Stimulated activated CD8-positive, alpha-beta memory T cell treated with anti-CD3 and anti-CD28 coated beads, Interleukin-7, amount 100 ng/mL, for 24 hours (primary cell): ENCODE results near the gene DNER.
A peak's percentile ranks its signal among the peaks of the same experiment; 100 is the strongest.
"Not testable (repeated sequence)": the region's sequence is repeated elsewhere in the genome, so short reads cannot be mapped to it uniquely, and the experiment has no call there.

Experiments
- DNase-seq: peaks from one replicate; pipeline ENCODE4 v3.0.0-alpha.2; 2020; ENCODE audit warnings: low read depth

The DNER gene

DNA sequence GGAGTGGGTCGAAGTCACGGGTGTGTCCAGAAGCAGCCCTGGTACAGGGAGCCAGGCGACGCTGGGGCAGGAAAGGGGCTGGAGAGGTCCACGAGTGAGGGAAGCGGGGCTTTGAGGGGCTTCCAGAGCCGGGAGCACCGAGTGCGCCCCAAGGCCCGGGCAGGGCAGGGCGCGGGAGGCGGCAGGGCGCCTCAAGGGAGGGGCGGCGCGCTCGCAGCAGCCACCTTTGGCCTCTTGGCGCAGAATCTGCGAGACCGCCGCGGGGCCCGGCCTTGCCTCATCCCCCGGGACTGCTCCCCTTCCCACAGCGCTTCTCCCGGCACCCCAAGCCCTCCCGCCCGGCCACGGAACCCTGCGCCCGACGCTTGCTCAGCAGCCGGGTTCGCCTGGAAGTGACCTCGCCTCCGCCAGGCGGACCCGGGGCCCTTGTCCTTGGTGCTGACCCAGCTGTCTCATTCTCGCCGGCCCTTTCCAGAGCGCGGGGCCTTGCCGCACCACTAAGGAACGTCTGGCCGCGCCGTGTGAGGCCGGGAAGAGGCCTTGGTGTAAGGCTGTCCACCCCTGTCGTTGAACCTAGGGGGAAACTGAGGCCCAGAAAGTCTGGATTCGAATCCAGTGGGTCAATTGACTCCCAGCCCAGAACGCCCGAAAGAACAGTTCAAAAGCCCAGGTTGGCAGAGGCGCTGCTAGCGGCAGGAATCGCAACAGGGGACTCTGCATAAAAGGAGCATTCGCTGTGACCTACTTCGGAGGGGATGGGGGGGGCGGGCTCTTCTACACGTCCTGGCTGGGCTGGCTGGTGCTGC lies 584 bp upstream of the DNER start:
- no peak for DNase-seq

DNA sequence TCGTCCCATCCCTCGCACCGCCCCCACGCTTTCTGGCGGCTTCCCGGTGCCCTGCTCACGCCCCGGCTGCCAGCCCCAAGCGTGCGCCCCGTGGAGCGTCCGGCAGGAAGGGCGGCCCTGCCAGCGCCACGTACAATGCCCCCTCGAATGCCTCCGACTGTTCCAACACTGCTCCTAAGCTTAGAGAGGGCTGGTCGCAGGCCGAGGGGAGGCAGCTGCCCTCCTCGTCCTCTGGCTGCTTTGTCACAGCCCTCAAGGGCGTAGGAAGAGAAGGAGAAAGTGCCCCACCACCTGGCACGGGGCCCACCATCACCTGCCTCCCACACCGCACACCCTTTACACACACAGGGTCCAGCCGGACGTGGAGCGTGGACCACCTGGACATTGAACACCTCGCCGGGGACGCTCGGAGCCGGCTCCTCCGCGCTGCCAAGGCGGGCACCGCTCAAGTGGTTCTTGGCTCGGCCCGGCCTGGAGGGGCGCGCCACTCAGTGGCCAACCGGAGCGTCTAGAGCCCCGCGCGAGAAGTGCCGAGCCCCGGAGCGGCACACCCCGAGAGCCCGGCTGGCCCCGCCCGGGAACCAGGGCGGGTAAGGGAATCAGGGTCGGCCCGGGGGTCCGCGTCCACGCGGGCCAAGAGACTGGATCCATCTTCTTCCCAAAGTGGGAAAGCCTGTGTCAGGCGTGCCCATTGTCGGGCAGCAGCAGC lies 830 bp downstream of the DNER start:
- DNase-seq, result peak; percentile 7

DNA sequence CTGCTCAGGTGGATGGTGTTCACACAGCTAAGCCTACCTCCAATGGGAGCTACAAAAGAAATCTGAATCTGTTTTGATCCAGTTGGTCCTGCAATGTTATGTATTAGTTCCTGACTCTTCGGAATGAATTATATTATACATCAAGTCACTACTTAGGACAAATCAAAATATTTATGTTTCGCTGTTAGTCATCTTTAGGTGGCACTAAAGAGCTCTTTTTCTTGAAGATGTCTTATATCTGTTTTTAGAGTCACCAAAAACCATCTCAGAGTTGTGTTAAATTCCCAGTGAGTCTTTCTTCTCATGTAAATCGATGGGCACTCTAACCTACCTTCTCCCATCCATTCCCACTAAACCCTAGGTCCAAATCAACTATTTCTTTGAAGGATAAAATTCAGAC lies 2.2 kb downstream of the DNER start:
- no peak for DNase-seq

DNA sequence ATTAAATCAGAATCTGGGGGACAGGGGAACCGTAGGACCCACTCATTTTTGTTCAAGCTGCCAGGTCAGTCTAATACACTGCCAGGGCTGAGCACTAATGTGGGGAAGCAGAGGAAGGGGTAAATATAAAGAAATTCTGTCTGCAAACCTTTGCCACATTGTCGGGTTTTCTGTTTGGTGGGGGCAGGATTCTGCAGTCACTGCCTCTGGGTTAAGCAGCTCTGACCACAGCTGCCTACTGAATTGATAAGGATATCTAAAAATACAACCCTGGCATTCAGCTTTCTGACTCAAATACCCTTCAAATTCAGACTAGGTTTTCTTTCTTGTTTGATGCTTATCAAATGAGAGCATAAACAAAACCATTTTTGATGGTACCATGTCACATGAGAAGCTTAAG lies 6.0 kb downstream of the DNER start:
- no peak for DNase-seq

DNA sequence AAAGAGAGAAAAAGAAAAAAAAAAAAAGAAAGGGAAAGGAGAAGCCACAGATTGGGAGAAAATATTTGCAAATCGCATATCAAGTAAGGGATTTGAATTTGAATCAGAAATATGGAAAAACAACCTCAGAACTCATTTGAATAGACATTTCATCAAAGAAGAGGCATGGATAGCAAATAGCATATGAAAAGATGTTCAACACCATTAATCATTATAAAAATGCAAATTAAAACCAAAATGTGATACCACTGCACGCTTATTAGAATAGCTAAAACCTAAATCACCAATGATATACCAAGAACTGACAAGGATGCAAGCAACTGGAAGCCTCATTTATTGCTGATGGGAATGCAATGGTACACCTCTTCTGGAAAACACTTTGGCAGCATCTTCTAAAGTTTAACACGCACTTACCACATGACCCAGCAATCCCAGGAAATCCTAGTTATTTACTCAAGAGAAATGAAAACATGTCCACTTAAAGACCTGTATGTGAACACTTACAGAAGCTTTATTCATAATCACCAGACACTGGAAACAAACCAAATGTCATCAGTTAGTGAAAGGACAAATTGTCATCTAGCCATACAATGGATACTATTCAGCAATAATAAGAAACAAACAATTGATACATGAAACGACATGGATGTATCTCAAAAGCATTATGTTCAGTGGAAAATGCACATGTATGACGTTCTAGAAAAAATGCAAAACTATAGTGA lies 10.3 kb downstream of the DNER start:
- no peak for DNase-seq

DNA sequence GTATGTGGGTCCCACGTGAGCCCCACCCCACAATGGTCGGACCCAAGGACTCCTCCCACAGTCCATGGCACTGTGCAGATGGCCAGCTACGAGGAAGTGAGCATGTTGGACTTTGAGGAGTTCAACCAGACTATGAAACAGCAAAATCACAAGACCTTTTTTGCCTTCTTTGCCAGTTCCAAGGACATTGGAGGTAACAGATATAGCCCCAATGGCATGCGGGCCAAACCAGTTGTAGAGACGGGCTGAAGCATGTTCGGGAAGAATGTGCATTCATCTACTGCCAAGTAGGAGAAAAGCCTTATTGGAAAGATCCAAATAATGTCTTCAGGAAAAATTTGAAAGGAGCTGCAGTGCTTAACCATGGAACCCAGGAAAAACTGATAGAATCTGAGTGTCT lies 12.6 kb downstream of the DNER start:
- DNase-seq, result no peak

DNA sequence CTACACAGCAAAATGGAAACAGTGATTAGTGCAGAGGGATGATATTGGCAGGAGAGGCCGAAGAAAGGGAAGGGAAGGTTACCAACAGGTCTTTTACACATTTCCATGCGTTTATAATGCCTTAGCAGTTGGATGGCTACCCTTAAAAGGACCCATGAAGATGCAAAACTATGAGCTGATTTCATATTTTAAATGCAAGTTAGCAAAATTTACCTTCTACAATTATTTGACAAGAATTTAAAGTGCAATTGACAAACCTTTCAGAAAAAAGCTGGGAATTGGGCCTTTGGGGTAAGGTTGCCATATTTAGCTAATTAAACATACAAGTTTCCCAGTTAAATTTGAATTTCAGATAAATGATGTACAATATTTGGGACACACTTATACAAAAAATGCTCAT lies 13.3 kb downstream of the DNER start:
- DNase-seq, result no peak

DNA sequence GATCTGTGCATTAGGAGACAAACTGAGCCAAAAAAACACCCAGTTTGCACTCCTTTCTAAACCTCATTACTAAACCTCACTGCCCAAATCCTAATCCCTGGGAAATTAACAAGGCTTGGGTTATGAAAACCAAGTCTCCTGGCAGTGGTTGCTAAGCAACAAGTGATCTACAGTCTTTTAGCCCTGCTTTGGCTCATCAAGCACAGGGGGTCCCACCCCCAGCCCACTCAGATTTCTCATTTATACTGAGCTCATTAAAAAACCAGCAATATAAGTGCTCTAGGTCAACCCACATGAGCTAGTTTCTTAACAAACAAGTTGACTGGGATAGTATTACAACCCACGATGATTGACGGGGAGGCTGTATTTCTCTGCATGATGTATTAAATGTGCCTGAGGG lies 18.4 kb downstream of the DNER start:
- DNase-seq, result no peak

DNA sequence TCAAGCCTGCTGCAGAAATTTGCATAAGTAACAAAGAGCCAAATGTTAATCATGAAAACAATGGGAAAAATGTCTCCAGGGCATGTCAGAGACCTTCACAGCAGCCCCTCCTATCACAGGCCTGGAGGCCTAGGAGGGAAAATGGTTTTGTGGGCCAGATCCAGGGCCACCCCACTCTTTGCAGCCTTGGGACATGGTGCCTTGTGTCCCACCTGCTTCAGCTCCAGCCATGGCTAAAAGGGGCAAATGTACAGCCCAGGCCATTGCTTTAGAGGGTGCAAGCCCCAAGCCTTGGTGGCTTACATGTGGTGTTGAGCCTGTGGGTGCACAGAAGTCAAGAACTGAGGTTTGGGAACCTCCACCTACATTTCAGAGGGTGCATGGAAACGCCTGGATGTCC lies 20.5 kb downstream of the DNER start:
- not testable (repeated sequence) for DNase-seq

DNA sequence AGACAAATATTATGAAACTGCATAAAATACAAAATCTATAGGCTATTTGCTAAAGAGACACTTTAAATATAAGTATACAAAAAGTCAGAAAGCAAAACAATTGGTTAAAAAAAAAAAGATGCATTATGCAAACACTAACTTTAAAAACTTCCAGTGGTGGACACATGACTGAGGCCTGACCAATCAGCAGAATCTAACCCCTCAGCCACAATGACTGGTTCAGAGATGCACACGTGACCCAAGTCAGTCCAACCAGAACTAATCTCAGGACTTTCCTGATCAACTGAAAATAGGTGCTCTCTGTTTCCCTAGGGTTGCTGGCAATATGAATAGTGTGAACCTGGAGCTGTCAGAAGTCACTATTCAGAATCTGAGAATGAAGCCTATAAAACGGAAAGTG lies 22.7 kb downstream of the DNER start:
- DNase-seq, result no peak

DNA sequence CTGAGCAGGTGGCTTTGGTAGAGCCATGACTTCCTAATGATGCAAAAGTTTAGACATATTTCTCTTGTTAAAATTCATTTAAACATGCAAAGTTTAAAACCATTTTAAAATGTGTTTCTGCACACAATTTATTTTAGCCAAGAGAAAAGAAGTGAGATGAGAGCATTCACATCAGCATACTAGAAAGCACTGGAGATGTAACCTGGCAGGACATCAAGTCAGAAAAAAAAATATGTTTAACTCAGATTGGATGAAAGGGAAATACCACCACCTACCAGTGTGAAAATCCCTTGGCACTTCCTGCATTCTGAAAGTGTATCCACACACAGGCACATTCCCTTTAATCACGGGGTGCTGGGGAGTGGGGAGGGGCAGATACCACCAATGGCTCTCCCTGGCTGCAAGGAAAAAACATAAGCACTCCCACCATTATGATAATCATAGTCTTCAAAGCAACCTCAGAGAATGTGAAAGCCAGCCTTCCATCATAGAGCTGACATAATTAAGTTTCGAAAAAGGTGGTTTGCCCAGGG lies 25.0 kb downstream of the DNER start:
- no peak for DNase-seq

DNA sequence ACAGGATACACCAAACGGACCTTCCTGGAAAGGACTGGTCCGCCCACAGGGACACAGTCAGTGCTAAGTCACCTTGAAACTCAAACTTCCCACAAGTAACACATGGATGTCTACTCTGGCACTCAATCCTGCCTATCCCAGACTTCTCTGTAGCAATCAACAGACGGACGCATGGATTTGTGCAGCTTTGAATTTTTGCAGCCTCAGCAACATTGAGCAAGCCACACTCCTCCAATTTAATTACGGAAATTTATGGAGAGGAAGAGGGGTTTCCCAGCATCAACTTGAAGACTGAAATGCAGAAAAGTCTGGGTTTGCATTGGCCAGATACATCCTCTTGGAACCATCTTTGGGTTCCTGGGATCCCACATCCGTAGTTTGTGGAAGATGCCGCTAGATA lies 26.2 kb downstream of the DNER start:
- no peak for DNase-seq

DNA sequence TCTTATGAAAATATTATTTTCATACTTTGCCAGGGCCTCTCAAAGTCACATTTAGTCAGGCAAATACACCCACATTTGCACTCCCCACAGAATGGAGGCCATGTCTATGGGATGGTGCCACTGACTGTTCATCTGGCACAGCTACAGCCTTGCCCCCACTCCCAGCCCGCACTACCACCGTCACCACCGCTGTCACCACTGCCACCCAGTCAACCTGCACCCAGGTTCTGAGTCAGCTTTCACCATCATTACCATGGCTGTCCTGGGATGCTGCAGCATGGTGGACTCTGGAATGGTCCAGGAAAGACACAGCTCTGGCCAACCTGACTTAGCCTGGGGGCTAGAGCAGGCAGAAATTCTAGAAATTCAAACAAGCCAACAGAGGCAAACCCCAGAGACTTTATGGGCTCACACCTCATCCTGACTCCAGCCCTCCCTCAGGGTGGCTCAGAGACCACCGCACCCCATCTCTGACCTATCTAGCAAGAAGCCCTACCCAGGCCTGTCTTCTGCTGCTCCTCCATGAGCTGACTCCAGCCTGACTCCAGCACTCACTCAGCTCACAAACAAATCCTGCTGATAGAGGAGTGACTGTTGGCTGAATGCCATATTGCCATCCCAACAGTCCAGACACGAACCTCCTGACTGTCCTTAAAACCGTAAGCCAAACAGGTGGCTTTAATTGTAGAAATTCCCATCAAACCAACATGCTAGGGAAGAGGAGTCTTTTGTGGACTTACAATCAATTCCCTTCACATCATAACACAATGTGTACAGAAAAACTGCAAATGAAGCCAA lies 28.0 kb downstream of the DNER start:
- no peak for DNase-seq

DNA sequence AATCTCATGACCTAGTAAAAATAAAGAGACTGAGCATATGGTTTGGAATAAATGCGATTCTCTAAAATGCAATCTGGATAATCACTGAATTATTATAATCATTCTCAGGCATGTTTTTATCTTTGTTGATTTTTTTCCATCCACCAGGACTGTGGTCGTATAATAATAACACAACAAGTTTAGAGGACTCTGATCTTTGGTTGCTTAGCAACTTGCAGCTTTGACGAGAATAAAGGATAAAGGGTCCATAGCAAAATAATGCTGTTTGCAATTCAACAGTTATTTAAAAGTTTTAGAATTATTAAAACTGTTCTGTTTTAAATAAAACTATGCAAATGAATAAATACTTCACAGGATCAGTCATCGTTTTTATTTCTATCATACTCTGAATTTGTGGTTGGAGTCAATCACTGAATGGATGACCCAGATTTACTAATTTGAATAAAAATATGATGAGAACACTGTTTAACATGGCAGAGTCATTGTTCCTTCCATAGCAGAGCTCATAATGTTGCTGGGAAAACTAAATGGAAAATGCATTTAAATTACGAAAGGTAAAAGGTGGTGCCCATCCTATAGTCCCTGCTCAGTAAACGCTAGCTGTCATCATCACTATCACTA lies 29.3 kb downstream of the DNER start:
- DNase-seq, result no peak

DNA sequence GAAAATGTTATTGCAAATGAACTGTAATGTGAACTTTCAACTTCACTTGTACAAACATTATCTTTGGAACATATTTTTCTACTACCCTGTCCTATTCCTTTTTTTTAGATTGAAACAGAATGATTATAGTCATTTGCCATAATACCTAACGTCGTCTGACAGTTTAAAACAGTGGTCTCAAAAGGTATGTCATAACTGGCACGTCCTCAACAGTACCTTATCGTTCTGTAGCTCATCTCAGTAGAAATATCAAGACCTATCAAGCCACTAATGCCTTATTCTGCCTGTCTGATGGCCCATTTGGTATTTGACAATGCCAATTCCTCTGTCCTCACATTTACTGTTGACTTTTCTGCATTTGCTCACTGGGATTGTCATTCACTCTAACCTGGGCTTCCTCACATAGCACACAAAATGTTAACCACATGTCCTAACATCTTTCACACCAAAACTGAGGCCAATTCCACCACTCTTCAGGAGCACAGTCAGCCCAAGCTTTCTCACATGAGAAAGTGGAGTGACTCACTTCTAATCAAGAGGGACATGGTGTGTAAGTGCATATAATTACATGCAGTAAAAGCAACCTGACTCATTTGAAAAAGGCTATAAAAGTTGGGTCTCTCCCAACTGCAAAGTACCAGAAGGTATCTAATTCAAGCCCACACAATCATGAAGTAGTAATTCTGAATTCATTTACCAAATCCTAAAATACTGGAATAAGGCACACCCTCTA lies 34.8 kb downstream of the DNER start:
- DNase-seq, result no peak

DNA sequence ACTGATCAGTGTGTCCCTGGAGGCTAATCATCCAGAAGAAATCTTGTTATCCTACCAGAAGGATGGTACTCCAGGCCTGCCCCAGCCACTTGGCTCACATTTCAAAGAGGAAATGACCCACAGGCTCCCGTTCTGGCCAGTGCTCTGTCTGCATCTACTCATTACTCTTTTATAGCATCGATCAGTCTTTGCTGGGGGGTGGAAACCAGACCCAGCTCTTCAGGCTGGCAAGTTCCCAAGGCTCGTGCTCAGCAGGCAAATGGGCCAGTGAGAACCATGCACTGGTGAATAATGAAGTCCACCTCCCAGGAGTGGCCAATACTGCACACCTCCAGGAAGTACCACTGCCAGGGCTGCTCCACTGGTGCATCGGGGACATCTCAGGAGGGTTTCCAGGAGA lies 38.8 kb downstream of the DNER start:
- no peak for DNase-seq

DNA sequence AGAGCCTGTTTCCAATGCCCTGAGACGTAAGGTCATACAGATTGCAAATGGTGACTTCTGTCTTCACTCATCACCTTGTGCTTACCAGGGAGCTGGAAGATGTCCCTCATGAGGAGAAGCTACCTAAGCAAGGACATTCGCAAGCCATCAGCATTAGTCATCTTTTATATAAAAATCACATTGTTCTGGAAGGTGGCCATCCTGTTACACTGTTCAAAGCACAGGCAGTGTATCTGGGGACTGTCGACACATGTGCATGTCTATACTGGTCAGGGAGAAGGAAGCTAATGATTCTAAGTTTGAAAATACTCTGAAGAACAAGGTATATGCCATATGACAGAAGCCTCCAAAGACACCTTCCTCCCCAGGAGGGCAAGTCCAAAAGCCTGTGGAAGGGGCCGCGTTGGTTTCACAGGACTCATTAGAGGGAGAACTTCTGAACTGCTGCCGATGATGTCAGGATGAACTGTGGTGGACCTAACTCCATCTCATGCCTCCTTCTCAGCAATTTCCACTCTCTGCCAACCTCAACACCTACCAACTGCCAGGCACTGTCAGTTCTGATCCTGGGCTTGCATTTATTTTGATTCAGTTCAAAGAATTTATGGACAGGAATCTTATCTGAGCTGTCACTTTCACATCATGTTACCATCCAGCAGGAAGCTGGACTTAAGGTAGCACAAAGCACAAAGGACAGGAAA lies 39.4 kb downstream of the DNER start:
- DNase-seq, result no peak

DNA sequence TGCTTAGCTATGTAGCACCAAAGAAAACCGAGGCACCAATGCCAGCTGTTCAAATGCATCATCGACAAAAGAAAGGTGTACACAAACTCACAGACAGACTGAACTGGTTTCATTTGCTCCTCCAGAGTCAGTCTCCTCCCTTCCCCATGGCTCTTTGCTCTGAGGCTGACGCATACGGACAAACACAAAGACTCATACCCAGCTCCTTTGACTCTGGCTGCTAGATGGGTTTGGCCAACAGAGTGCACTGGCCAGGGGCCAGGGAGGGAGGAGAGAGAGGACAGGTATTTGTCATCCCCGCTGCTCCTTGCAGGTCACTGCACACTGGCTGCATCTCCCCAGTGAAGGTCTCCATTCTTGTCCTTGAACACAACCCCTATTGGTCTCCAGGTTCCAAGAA lies 40.7 kb downstream of the DNER start:
- DNase-seq, result no peak

DNA sequence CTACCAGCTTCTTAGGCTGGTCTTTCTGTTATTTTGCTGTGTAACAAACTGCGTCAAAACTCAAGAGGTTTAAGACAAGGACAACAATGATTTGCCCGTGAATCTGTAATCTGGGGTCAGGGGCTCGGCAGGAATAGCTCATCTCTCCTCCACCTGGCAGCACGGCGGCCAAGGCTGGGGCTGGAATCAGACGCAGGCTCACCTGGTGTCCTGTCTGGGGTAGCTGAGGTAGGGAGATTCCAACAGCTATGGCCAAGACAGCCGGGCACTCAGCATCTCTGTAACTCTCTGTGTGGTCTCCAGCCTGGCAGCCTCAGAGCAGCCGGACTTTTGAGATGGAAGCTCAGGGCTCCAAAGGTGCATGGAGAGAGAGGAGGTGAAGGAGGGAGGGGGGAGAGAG lies 42.3 kb downstream of the DNER start:
- DNase-seq, result no peak

DNA sequence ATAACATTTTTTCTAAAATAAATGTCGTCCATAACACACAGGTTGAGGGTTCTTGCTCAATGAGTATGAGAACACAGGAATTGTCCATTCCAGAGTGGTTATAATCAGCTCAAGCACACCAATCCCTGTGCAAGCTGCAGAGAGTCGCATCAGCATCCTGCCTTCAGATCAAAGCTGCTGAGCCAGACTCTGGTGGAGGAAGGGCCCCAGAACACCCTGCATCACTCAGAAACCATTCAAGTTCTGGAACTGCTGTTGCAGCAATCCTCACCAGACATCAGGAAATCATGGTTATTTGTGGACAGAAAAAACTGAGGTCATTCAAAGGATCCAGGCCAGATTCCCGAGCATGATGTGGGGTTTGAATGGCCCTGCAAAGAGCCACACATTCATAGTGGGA lies 44.5 kb downstream of the DNER start:
- DNase-seq, result no peak
